WTC11 (cell line): ENCODE data around the gene ESRRA. TPM values are rescaled to one million over a fixed set of nuclear protein-coding genes. Genes with fewer than 3 reads are reported as not detected.

ENCODE experiments used
- ATAC-seq: fragments of 200-7000 bp; cut with Tn5 transposase; 2 replicates; pipeline ENCODE4 v1.10.0; 2021; ENCODE audit warnings: mild to moderate bottlenecking, moderate library complexity
- CTCF ChIA-PET: fragments of 300-600 bp; sonication (Branson Sonifier 250); formaldehyde crosslinking; loops from one replicate; lab custom pipeline; 2021; ENCODE audit warnings: antibody characterized with exemption; lab: Charles Lee
- POLR2A ChIA-PET: fragments of 350-600 bp; sonication (Branson Sonifier 250); formaldehyde crosslinking; loops from one replicate; lab custom pipeline; 2021; ENCODE audit warnings: antibody characterized with exemption; lab: Charles Lee
- DNase-seq: peaks from one replicate; pipeline ENCODE4 v3.0.0; 2021; ENCODE audit warnings: low spot score
- H3K27ac Mint-ChIP-seq: 2 replicates; pipeline ENCODE4 v1.8.0; 2021; ENCODE audit warnings: mixed read lengths
- H3K27me3 Mint-ChIP-seq: 2 replicates; pipeline ENCODE4 v1.8.0; 2021; ENCODE audit warnings: low read depth, mild to moderate bottlenecking, moderate library complexity, mixed read lengths
- H3K36me3 Mint-ChIP-seq: 2 replicates; pipeline ENCODE4 v1.8.0; 2021; ENCODE audit warnings: mixed read lengths
- H3K4me1 Mint-ChIP-seq: 2 replicates; pipeline ENCODE4 v1.8.0; 2022; ENCODE audit warnings: mixed read lengths
- H3K4me3 Mint-ChIP-seq: 2 replicates; pipeline ENCODE4 v1.8.0; 2021; ENCODE audit warnings: mild to moderate bottlenecking, moderate library complexity, mixed read lengths
- H3K9me3 Mint-ChIP-seq: 2 replicates; pipeline ENCODE4 v1.8.0; 2021; ENCODE audit warnings: mixed read lengths
- ATF1 ChIP-seq: sonication (generic); formaldehyde crosslinking; IDR thresholded peaks from 2 replicates; pipeline ENCODE4 v1.8.1; 2023; ENCODE audit warnings: mild to moderate bottlenecking, moderate library complexity, missing genetic modification reagents
- ATF3 ChIP-seq: sonication (generic); formaldehyde crosslinking; conservative IDR thresholded peaks from 2 replicates; pipeline ENCODE4 v1.8.1; 2022; ENCODE audit warnings: mild to moderate bottlenecking, missing genetic modification reagents
- CBFB ChIP-seq: sonication (generic); formaldehyde crosslinking; IDR thresholded peaks from 2 replicates; pipeline ENCODE4 v1.8.1; 2022; ENCODE audit warnings: mild to moderate bottlenecking, low read depth, missing genetic modification reagents
- CTCF ChIP-seq: fragments of 200-600 bp; IDR thresholded peaks from 2 replicates; pipeline ENCODE4 v1.8.0; 2022; ENCODE audit warnings: antibody characterized with exemption
- ELF4 ChIP-seq: sonication (generic); formaldehyde crosslinking; IDR thresholded peaks from 2 replicates; pipeline ENCODE4 v1.8.1; 2022; ENCODE audit warnings: low read depth, mild to moderate bottlenecking, moderate library complexity, missing genetic modification reagents
- GRHL2 ChIP-seq: fragments of 250-450 bp; sonication (Bioruptor Pico); IDR thresholded peaks from 2 replicates; pipeline ENCODE4 v1.8.0; 2022; ENCODE audit warnings: mild to moderate bottlenecking, moderate library complexity; ENCODE audit not compliant: insufficient replicate concordance, severe bottlenecking
- NR1H2 ChIP-seq: sonication (generic); formaldehyde crosslinking; IDR thresholded peaks from 2 replicates; pipeline ENCODE4 v1.9.0; 2021; ENCODE audit warnings: mild to moderate bottlenecking, moderate library complexity, missing genetic modification reagents
- PRDM15 ChIP-seq: sonication (generic); formaldehyde crosslinking; IDR thresholded peaks from 2 replicates; pipeline ENCODE4 v1.8.0; 2022; ENCODE audit warnings: missing genetic modification reagents
- PREB ChIP-seq: sonication (generic); formaldehyde crosslinking; IDR thresholded peaks from 2 replicates; pipeline ENCODE4 v1.8.1; 2022; ENCODE audit warnings: mild to moderate bottlenecking, missing genetic modification reagents, moderate library complexity, borderline replicate concordance
- PRRX2 ChIP-seq: fragments of 250-450 bp; sonication (Bioruptor Pico); IDR thresholded peaks from 2 replicates; pipeline ENCODE4 v1.8.0; 2021; ENCODE audit warnings: mild to moderate bottlenecking
- RORB ChIP-seq: fragments of 250-450 bp; sonication (Bioruptor Pico); IDR thresholded peaks from 2 replicates; pipeline ENCODE4 v1.9.0; 2021; ENCODE audit warnings: mild to moderate bottlenecking
- SMAD4 ChIP-seq: sonication (generic); formaldehyde crosslinking; IDR thresholded peaks from 2 replicates; pipeline ENCODE4 v1.8.0; 2022; ENCODE audit warnings: mild to moderate bottlenecking, missing genetic modification reagents
- SOX15 ChIP-seq: fragments of 250-450 bp; sonication (Bioruptor Pico); IDR thresholded peaks from 2 replicates; pipeline ENCODE4 v1.9.0; 2021; ENCODE audit warnings: mild to moderate bottlenecking
- TP53 ChIP-seq: sonication (generic); formaldehyde crosslinking; IDR thresholded peaks from 2 replicates; pipeline ENCODE4 v1.8.1; 2023; ENCODE audit warnings: mild to moderate bottlenecking, missing genetic modification reagents
- ZNF263 ChIP-seq: sonication (generic); formaldehyde crosslinking; IDR thresholded peaks from 2 replicates; pipeline ENCODE4 v1.8.1; 2022; ENCODE audit warnings: low read depth, mild to moderate bottlenecking, moderate library complexity, missing genetic modification reagents
- ZNF416 ChIP-seq: fragments of 250-450 bp; sonication (Bioruptor Pico); IDR thresholded peaks from 2 replicates; pipeline ENCODE4 v1.9.0; 2021; ENCODE audit warnings: mild to moderate bottlenecking, inconsistent platforms
- ZNF512 ChIP-seq: sonication (generic); formaldehyde crosslinking; IDR thresholded peaks from 2 replicates; pipeline ENCODE4 v1.8.1; 2022; ENCODE audit warnings: missing genetic modification reagents, borderline replicate concordance
- ZNF532 ChIP-seq: fragments of 250-450 bp; sonication (Bioruptor Pico); IDR thresholded peaks from 2 replicates; pipeline ENCODE4 v1.9.0; 2021; ENCODE audit warnings: mild to moderate bottlenecking, borderline replicate concordance
- ZSCAN18 ChIP-seq: fragments of 250-450 bp; sonication (Bioruptor Pico); IDR thresholded peaks from 2 replicates; pipeline ENCODE4 v2.1.2; 2022; ENCODE audit warnings: mild to moderate bottlenecking, moderate library complexity
- total RNA-seq: library from RNA; stranded (reverse); gene quantifications from 3 replicates; pipeline ENCODE4 v1.2.3, GENCODE V29; 2021

ESRRA gene
- total RNA-seq, 1 experiment from 2014 or later, result 81.9 TPM

- TF ChIP-seq ZSCAN18 (CRISPR knock-in tag) (no peak), CTCF (no peak; the same call in 1 of the 2 replicates), ATF3 (no peak), RORB (CRISPR knock-in tag) (no peak), PREB (no peak)
Measured at GRCh38 chr11:64314146-64314804, 9.0 kb downstream of the ESRRA start (continued).

- Mint-ChIP-seq H3K9me3 (no peaks in the 10 kb centered on the region), H3K4me1 (peaks cover 17% of the 10 kb centered on the region), H3K27me3 (no peaks in the 10 kb centered on the region), H3K4me3 (peak overlapping the region; percentile 25), H3K27ac (peak overlapping the region; percentile 88), H3K36me3 (peaks cover 15% of the 10 kb centered on the region)
- CTCF ChIA-PET, result interaction anchor here (0.9 to 4.9 kb wide), 5 partner anchors 16 to 40 kb away, joined by 3 to 37 read pairs (median 4); no protein-coding TSS in a partner anchor
- ATAC-seq (peak; percentile 3; the same call in 1 of the 2 replicates), DNase-seq (no peak)
- POLR2A ChIA-PET, result no interaction called here
- TF ChIP-seq SOX15 (CRISPR knock-in tag) (no peak), TP53 (CRISPR knock-in tag) (no peak), ZNF416 (no peak), ZNF512 (CRISPR knock-in tag) (no peak), ZNF532 (no peak), RORB (CRISPR knock-in tag) (no peak), GRHL2 (CRISPR knock-in tag) (no peak), ZNF263 (CRISPR knock-in tag) (no peak), PRRX2 (no peak), CBFB (CRISPR knock-in tag) (no peak), NR1H2 (no peak), ATF1 (no peak), SMAD4 (CRISPR knock-in tag) (no peak), PRDM15 (CRISPR knock-in tag) (no peak), ELF4 (CRISPR knock-in tag) (no peak)
Measured at GRCh38 chr11:64314805-64315561, 9.7 kb downstream of the ESRRA start.
